ENCODE data around the gene SRCAP.

Gene SRCAP

DNA sequence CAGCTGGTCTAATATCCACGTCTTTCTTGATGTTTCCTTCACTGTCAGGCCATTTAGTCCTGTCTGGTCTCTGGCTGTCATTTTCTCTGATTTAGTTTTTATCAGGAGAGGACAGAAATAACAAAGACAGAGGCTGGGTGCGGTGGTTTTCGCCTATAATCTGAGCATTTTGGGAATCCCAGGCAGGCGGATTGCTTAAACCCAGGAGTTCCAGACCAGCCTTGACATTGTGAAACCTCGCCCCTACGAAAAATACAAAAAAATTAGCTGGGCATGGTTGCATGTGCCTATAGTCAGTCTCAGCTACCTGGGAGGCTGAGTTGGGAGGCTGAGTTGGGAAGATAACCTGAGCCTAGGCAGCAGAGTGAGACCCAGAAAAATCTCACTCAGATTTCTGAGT, 7.1 kb downstream of the SRCAP start:
- WGBS (ENCODE audit: insufficient coverage) = 98% methylated on average over 4 of the region's 6 CpGs
- POLR2A ChIA-PET = interaction anchor here (0.6 kb wide), 1 partner anchor 29 kb away, joined by 5 read pairs; no protein-coding TSS in a partner anchor
- H3K36me3 ChIP-seq (ENCODE audit: control insufficient read depth in 4 of 4, insufficient read depth in 4 of 4, low read length in 3 of 4) = peaks cover 36 to 97% (median 72%) of the 10 kb centered on the region in 4 experiments
- H3K27me3 ChIP-seq (replicated peaks in 2 of 5; ENCODE audit: control insufficient read depth in 4 of 5, insufficient read depth in 5 of 5, low read length in 4 of 5) = no peaks in the 10 kb centered on the region
- CTCF ChIA-PET = interaction anchor here (1.1 to 1.2 kb wide), 2 partner anchors 15 to 16 kb away, joined by 3 read pairs; no protein-coding TSS in a partner anchor
- H3K4me3 ChIP-seq (ENCODE audit: control insufficient read depth in 1 of 7, extremely low read depth in 1 of 7, insufficient read depth in 4 of 7, low read depth in 2 of 7, low read length in 6 of 7) = no peak overlapping the region
- DNase-seq = no peak
- no peaks in the 10 kb centered on the region for H3K9me3 ChIP-seq (ENCODE audit: control extremely low read depth in 1 of 5, control insufficient read depth in 4 of 5, insufficient read depth in 2 of 5, low read depth in 1 of 5, low read length in 4 of 5)
- H3K4me1 ChIP-seq (ENCODE audit: control extremely low read depth in 1 of 4, control insufficient read depth in 4 of 4, insufficient read depth in 4 of 4, low read length in 3 of 4) = no peaks in the 10 kb centered on the region
- H3K27ac ChIP-seq (ENCODE audit: insufficient read depth in 1 of 2, low read depth in 1 of 2, low read length in 2 of 2, poor library complexity in 1 of 2, severe bottlenecking in 2 of 2) = no peak overlapping the region

GRCh38 chr16:30710971-30711370, 12.0 kb downstream of the SRCAP start:
- Histone ChIP-seq H3K27ac (ENCODE audit: insufficient read depth in 1 of 2, low read depth in 1 of 2, low read length in 2 of 2, poor library complexity in 1 of 2, severe bottlenecking in 2 of 2) (no peak overlapping the region), H3K27me3 (replicated peaks in 2 of 5; ENCODE audit: control insufficient read depth in 4 of 5, insufficient read depth in 5 of 5, low read length in 4 of 5) (no peaks in the 10 kb centered on the region), H3K9me3 (ENCODE audit: control extremely low read depth in 1 of 5, control insufficient read depth in 4 of 5, insufficient read depth in 2 of 5, low read depth in 1 of 5, low read length in 4 of 5) (no peaks in the 10 kb centered on the region), H3K36me3 (ENCODE audit: control insufficient read depth in 4 of 4, insufficient read depth in 4 of 4, low read length in 3 of 4) (peaks cover 47 to 94% (median 78%) of the 10 kb centered on the region in 4 experiments), H3K4me1 (ENCODE audit: control extremely low read depth in 1 of 4, control insufficient read depth in 4 of 4, insufficient read depth in 4 of 4, low read length in 3 of 4) (no peaks in the 10 kb centered on the region), H3K4me3 (ENCODE audit: control insufficient read depth in 1 of 7, extremely low read depth in 1 of 7, insufficient read depth in 4 of 7, low read depth in 2 of 7, low read length in 6 of 7) (no peak overlapping the region)
- ChIA-PET CTCF (interaction anchor here (1.5 to 2.0 kb wide), 2 partner anchors 8 to 10 kb away, joined by 4 to 6 read pairs; no protein-coding TSS in a partner anchor), POLR2A (interaction anchor here (1.4 kb wide), 1 partner anchor 12 kb away, joined by 5 read pairs; no protein-coding TSS in a partner anchor)
- DNase-seq = no peak
- WGBS (ENCODE audit: insufficient coverage) = 100% methylated on average over 3 of the region's 4 CpGs

DNA sequence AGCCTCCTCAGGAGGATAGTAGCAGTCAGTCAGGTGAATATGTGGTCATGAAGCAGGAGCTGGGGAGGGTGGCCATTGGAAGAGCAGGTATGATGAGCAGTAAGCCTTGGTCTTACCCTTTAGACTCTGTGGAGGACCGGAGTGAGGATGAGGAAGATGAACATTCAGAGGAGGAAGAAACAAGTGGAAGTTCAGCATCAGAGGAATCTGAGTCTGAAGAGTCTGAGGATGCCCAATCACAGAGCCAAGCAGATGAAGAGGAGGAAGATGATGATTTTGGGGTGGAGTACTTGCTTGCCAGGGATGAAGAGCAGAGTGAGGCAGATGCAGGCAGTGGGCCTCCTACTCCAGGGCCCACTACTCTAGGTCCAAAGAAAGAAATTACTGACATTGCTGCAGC, 12.7 kb downstream of the SRCAP start:
- CTCF ChIA-PET = interaction anchor here (1.3 to 2.0 kb wide), 4 partner anchors 9 to 223 kb away, joined by 3 to 6 read pairs (median 5); no protein-coding TSS in a partner anchor
- WGBS (ENCODE audit: insufficient coverage) = 100% methylated on average over 1 of the region's 1 CpG

GRCh38 chr16:30715750-30716445, 16.9 kb downstream of the SRCAP start:
- no peak overlapping the region for H3K4me3 ChIP-seq (ENCODE audit: control insufficient read depth in 1 of 7, extremely low read depth in 1 of 7, insufficient read depth in 4 of 7, low read depth in 2 of 7, low read length in 6 of 7)
- 97% methylated on average over 11 of the region's 17 CpGs for WGBS (ENCODE audit: insufficient coverage)

More for the DNA sequence above, 12.7 kb downstream of the SRCAP start:
- DNase-seq = no peak
- Histone ChIP-seq H3K4me1 (ENCODE audit: control extremely low read depth in 1 of 4, control insufficient read depth in 4 of 4, insufficient read depth in 4 of 4, low read length in 3 of 4) (no peaks in the 10 kb centered on the region), H3K36me3 (ENCODE audit: control insufficient read depth in 4 of 4, insufficient read depth in 4 of 4, low read length in 3 of 4) (peaks cover 44 to 94% (median 77%) of the 10 kb centered on the region in 4 experiments), H3K27me3 (replicated peaks in 2 of 5; ENCODE audit: control insufficient read depth in 4 of 5, insufficient read depth in 5 of 5, low read length in 4 of 5) (no peaks in the 10 kb centered on the region), H3K4me3 (ENCODE audit: control insufficient read depth in 1 of 7, extremely low read depth in 1 of 7, insufficient read depth in 4 of 7, low read depth in 2 of 7, low read length in 6 of 7) (no peak overlapping the region), H3K9me3 (ENCODE audit: control extremely low read depth in 1 of 5, control insufficient read depth in 4 of 5, insufficient read depth in 2 of 5, low read depth in 1 of 5, low read length in 4 of 5) (no peaks in the 10 kb centered on the region), H3K27ac (ENCODE audit: insufficient read depth in 1 of 2, low read depth in 1 of 2, low read length in 2 of 2, poor library complexity in 1 of 2, severe bottlenecking in 2 of 2) (no peak overlapping the region)
- POLR2A ChIA-PET = interaction anchor here (1.4 kb wide), 1 partner anchor 12 kb away, joined by 5 read pairs; no protein-coding TSS in a partner anchor

DNA sequence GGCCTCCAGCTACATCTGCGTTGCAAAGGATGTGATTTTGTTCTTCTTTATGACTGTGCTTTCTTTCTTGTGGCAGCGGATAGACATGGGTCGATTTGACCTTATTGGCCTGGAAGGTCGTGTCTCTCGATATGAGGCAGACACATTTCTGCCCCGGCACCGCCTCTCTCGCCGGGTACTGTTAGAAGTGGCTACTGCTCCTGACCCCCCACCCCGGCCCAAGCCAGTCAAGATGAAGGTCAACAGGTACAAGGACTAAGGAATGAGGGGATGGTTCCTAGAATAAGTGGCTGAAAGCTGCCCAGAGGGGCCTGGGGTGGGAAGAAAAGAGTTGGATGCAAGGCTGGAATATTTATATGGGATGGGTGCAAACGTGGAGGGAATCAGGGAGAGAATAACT, 21.1 kb downstream of the SRCAP start:
- H3K36me3 ChIP-seq (ENCODE audit: control insufficient read depth in 4 of 4, insufficient read depth in 4 of 4, low read length in 3 of 4) = peaks cover 33 to 89% (median 75%) of the 10 kb centered on the region in 4 experiments
- no peak overlapping the region for H3K4me3 ChIP-seq (ENCODE audit: control insufficient read depth in 1 of 7, extremely low read depth in 1 of 7, insufficient read depth in 4 of 7, low read depth in 2 of 7, low read length in 6 of 7)
- 96% methylated on average over 11 of the region's 11 CpGs for WGBS (ENCODE audit: insufficient coverage)
- H3K27me3 ChIP-seq (replicated peaks in 2 of 5; ENCODE audit: control insufficient read depth in 4 of 5, insufficient read depth in 5 of 5, low read length in 4 of 5) = no peaks in the 10 kb centered on the region
- DNase-seq = no peak
- POLR2A ChIA-PET = no interaction called here
- CTCF ChIA-PET = no interaction called here
- H3K27ac ChIP-seq (ENCODE audit: insufficient read depth in 1 of 2, low read depth in 1 of 2, low read length in 2 of 2, poor library complexity in 1 of 2, severe bottlenecking in 2 of 2) = peak overlapping the region in 1 of 2 experiments; percentile 53
- H3K9me3 ChIP-seq (ENCODE audit: control extremely low read depth in 1 of 5, control insufficient read depth in 4 of 5, insufficient read depth in 2 of 5, low read depth in 1 of 5, low read length in 4 of 5) = no peaks in the 10 kb centered on the region
- peaks cover 0 to 4% (median 3%) of the 10 kb centered on the region in 4 experiments for H3K4me1 ChIP-seq (ENCODE audit: control extremely low read depth in 1 of 4, control insufficient read depth in 4 of 4, insufficient read depth in 4 of 4, low read length in 3 of 4)

More at GRCh38 chr16:30715750-30716445, 16.9 kb downstream of the SRCAP start:
- Histone ChIP-seq H3K27ac (ENCODE audit: insufficient read depth in 1 of 2, low read depth in 1 of 2, low read length in 2 of 2, poor library complexity in 1 of 2, severe bottlenecking in 2 of 2) (no peak overlapping the region), H3K36me3 (ENCODE audit: control insufficient read depth in 4 of 4, insufficient read depth in 4 of 4, low read length in 3 of 4) (peaks cover 36 to 82% (median 73%) of the 10 kb centered on the region in 4 experiments), H3K4me1 (ENCODE audit: control extremely low read depth in 1 of 4, control insufficient read depth in 4 of 4, insufficient read depth in 4 of 4, low read length in 3 of 4) (no peaks in the 10 kb centered on the region), H3K27me3 (replicated peaks in 2 of 5; ENCODE audit: control insufficient read depth in 4 of 5, insufficient read depth in 5 of 5, low read length in 4 of 5) (no peaks in the 10 kb centered on the region), H3K9me3 (ENCODE audit: control extremely low read depth in 1 of 5, control insufficient read depth in 4 of 5, insufficient read depth in 2 of 5, low read depth in 1 of 5, low read length in 4 of 5) (no peaks in the 10 kb centered on the region)
- peak in 2 of 3 donors; percentile 38 to 52 for DNase-seq
- ChIA-PET POLR2A (no interaction called here), CTCF (interaction anchor here (0.6 kb wide), 1 partner anchor 38 kb away, joined by 5 read pairs; no protein-coding TSS in a partner anchor)

DNA sequence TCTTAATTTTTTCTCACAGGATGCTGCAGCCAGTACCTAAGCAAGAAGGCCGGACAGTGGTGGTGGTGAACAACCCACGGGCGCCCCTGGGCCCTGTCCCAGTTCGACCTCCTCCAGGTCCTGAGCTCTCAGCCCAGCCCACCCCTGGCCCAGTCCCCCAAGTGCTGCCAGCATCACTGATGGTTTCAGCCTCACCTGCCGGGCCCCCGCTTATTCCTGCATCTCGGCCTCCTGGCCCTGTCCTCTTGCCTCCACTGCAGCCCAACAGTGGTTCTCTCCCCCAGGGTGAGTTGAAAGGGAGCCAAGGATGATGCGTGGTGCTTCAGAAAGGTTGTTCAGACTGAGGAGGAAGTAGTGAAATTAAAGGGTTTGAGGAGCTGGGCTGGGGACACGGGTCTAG, 21.7 kb downstream of the SRCAP start:
- Histone ChIP-seq H3K27me3 (replicated peaks in 2 of 5; ENCODE audit: control insufficient read depth in 4 of 5, insufficient read depth in 5 of 5, low read length in 4 of 5) (no peaks in the 10 kb centered on the region), H3K9me3 (ENCODE audit: control extremely low read depth in 1 of 5, control insufficient read depth in 4 of 5, insufficient read depth in 2 of 5, low read depth in 1 of 5, low read length in 4 of 5) (no peaks in the 10 kb centered on the region), H3K36me3 (ENCODE audit: control insufficient read depth in 4 of 4, insufficient read depth in 4 of 4, low read length in 3 of 4) (peaks cover 32 to 91% (median 77%) of the 10 kb centered on the region in 4 experiments), H3K4me3 (ENCODE audit: control insufficient read depth in 1 of 7, extremely low read depth in 1 of 7, insufficient read depth in 4 of 7, low read depth in 2 of 7, low read length in 6 of 7) (no peak overlapping the region), H3K27ac (ENCODE audit: insufficient read depth in 1 of 2, low read depth in 1 of 2, low read length in 2 of 2, poor library complexity in 1 of 2, severe bottlenecking in 2 of 2) (peak overlapping the region in 1 of 2 experiments; percentile 53), H3K4me1 (ENCODE audit: control extremely low read depth in 1 of 4, control insufficient read depth in 4 of 4, insufficient read depth in 4 of 4, low read length in 3 of 4) (peaks cover 0 to 4% (median 3%) of the 10 kb centered on the region in 4 experiments)
- 98% methylated on average over 8 of the region's 9 CpGs for WGBS (ENCODE audit: insufficient coverage)
- DNase-seq = no peak
- ChIA-PET POLR2A (no interaction called here), CTCF (interaction anchor here (1.2 to 1.7 kb wide), 3 partner anchors 15 to 20 kb away, joined by 3 to 5 read pairs (median 4); a partner anchor contains a TSS)

DNA sequence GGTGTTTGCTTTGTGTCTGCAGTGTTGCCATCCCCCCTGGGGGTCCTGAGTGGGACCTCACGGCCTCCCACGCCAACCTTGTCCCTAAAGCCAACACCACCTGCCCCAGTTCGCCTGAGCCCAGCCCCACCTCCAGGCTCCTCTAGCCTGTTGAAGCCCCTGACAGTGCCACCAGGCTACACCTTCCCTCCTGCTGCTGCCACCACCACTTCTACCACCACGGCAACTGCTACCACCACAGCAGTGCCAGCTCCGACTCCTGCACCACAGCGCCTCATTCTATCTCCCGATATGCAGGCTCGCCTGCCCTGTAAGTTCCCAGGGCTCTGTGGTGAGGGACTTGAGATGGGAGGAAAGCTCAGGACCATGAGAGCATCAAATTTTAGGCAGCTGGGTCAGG, 22.2 kb downstream of the SRCAP start:
- Histone ChIP-seq H3K27ac (ENCODE audit: insufficient read depth in 1 of 2, low read depth in 1 of 2, low read length in 2 of 2, poor library complexity in 1 of 2, severe bottlenecking in 2 of 2) (no peak overlapping the region), H3K9me3 (ENCODE audit: control extremely low read depth in 1 of 5, control insufficient read depth in 4 of 5, insufficient read depth in 2 of 5, low read depth in 1 of 5, low read length in 4 of 5) (no peaks in the 10 kb centered on the region), H3K36me3 (ENCODE audit: control insufficient read depth in 4 of 4, insufficient read depth in 4 of 4, low read length in 3 of 4) (peaks cover 28 to 90% (median 74%) of the 10 kb centered on the region in 4 experiments), H3K27me3 (replicated peaks in 2 of 5; ENCODE audit: control insufficient read depth in 4 of 5, insufficient read depth in 5 of 5, low read length in 4 of 5) (no peaks in the 10 kb centered on the region), H3K4me1 (ENCODE audit: control extremely low read depth in 1 of 4, control insufficient read depth in 4 of 4, insufficient read depth in 4 of 4, low read length in 3 of 4) (peaks cover 0 to 4% (median 3%) of the 10 kb centered on the region in 4 experiments), H3K4me3 (ENCODE audit: control insufficient read depth in 1 of 7, extremely low read depth in 1 of 7, insufficient read depth in 4 of 7, low read depth in 2 of 7, low read length in 6 of 7) (no peak overlapping the region)
- DNase-seq = no peak
- WGBS (ENCODE audit: insufficient coverage) = 98% methylated on average over 8 of the region's 8 CpGs
- CTCF ChIA-PET = interaction anchor here (1.1 to 1.7 kb wide), 6 partner anchors 10 to 26 kb away, joined by 3 to 5 read pairs (median 4); a partner anchor contains a TSS
- POLR2A ChIA-PET = no interaction called here
